ENCODE results near the gene BICD1.

GRCh38 chr12:32159381-32159780 lies 52.7 kb downstream of the BICD1 start:
- no peak for TF ChIP-seq ZNF274 (IDR thresholded peaks at IDR 0.05; ENCODE audit: low read depth, low read length)
- no peak for TF ChIP-seq SUZ12 (IDR thresholded peaks at IDR 0.05; ENCODE audit: extremely low read depth, insufficient read depth, insufficient read length)
- no peak for TF ChIP-seq YY1 (IDR thresholded peaks at IDR 0.05; ENCODE audit: insufficient read depth, insufficient read length)

All from NT2/D1 (cell line).